Liver (tissue), 9 donors: ENCODE results near the gene CGB5. TPM values are rescaled to one million over a fixed set of nuclear protein-coding genes. Genes with fewer than 3 reads are reported as not detected.
"Not testable (repeated sequence)": the region's sequence is repeated elsewhere in the genome, so short reads cannot be mapped to it uniquely, and the experiment has no call there.

Source experiments
- DNase-seq: peaks from one replicate; pipeline ENCODE4 v3.0.0-alpha.2; 2017; ENCODE audit warnings: low spot score
- H3K27ac ChIP-seq, 2 donors: one replicate each; pipeline ENCODE4 v1.7.0; 2013; ENCODE audit warnings: inconsistent platforms in 2 of 2, low read length in 2 of 2, control low read depth in 1 of 2, low read depth in 1 of 2, mild to moderate bottlenecking in 1 of 2
- H3K27me3 ChIP-seq, 4 donors: one replicate each; pipeline versions ENCODE4 v1.6.1 to v1.7.0; 2013; ENCODE audit warnings: low read length in 3 of 4, inconsistent platforms in 1 of 4, mild to moderate bottlenecking in 1 of 4, moderate library complexity in 1 of 4; ENCODE audit not compliant: control insufficient read depth in 4 of 4, insufficient read depth in 4 of 4
- H3K36me3 ChIP-seq, 4 donors: one replicate each; pipeline versions ENCODE4 v1.6.1 to v1.7.0; 2013; ENCODE audit warnings: low read length in 3 of 4, mild to moderate bottlenecking in 3 of 4, low read depth in 1 of 4, moderate library complexity in 1 of 4; ENCODE audit not compliant: control insufficient read depth in 4 of 4, insufficient read depth in 3 of 4
- H3K4me1 ChIP-seq, 4 donors: one replicate each; pipeline versions ENCODE4 v1.6.1 to v1.7.0; 2013; ENCODE audit warnings: low read length in 3 of 4, mild to moderate bottlenecking in 3 of 4, moderate library complexity in 1 of 4; ENCODE audit not compliant: control insufficient read depth in 4 of 4, insufficient read depth in 4 of 4
- H3K4me3 ChIP-seq, 3 donors: one replicate each; pipeline versions ENCODE4 v1.6.1 to v1.7.0; 2013; ENCODE audit warnings: low read length in 3 of 3, control low read depth in 1 of 3, low read depth in 1 of 3, mild to moderate bottlenecking in 1 of 3
- H3K9ac ChIP-seq, 2 donors: one replicate each; pipeline ENCODE4 v1.7.0; 2013; ENCODE audit warnings: low read length in 2 of 2, mild to moderate bottlenecking in 2 of 2, moderate library complexity in 2 of 2, control low read depth in 1 of 2, low read depth in 1 of 2
- H3K9me3 ChIP-seq, 4 donors: one replicate each; pipeline versions ENCODE4 v1.6.1 to v1.7.0; 2013; ENCODE audit warnings: low read length in 3 of 4; ENCODE audit not compliant: control insufficient read depth in 4 of 4
- EGR1 ChIP-seq, 2 donors: IDR thresholded peaks; 2 replicates each; pipeline ENCODE4 v1.6.1; 2016 to 2018; ENCODE audit warnings: antibody characterized with exemption in 2 of 2, low read depth in 2 of 2
- FOXA1 ChIP-seq: IDR thresholded peaks from 2 replicates; pipeline ENCODE4 v1.6.1; 2016; ENCODE audit warnings: antibody characterized with exemption
- FOXA2 ChIP-seq: IDR thresholded peaks from 2 replicates; pipeline ENCODE4 v1.6.1; 2016; ENCODE audit warnings: antibody characterized with exemption
- GABPA ChIP-seq, 2 donors: IDR thresholded peaks in 1 of 2; conservative IDR thresholded peaks in 1 of 2; 2 replicates each; pipeline ENCODE4 v1.6.1; 2016; ENCODE audit warnings: antibody characterized with exemption in 2 of 2, mild to moderate bottlenecking in 1 of 2, moderate library complexity in 1 of 2
- HNF4A ChIP-seq, 2 donors: conservative IDR thresholded peaks; 2 replicates each; pipeline ENCODE4 v1.6.1; 2016; ENCODE audit warnings: antibody characterized with exemption in 2 of 2, mild to moderate bottlenecking in 2 of 2
- HNF4G ChIP-seq: IDR thresholded peaks from 2 replicates; pipeline ENCODE4 v1.6.1; 2016; ENCODE audit warnings: antibody characterized with exemption
- JUND ChIP-seq, 2 donors: IDR thresholded peaks; 2 replicates each; pipeline ENCODE4 v1.6.1; 2016; ENCODE audit warnings: antibody characterized with exemption in 2 of 2
- NR2F2 ChIP-seq: IDR thresholded peaks from 2 replicates; pipeline ENCODE4 v1.6.1; 2016; ENCODE audit warnings: antibody characterized with exemption
- RAD21 ChIP-seq, 2 donors: IDR thresholded peaks; 2 replicates each; pipeline ENCODE4 v1.6.1; 2016; ENCODE audit warnings: antibody characterized with exemption in 2 of 2, mild to moderate bottlenecking in 2 of 2
- RXRA ChIP-seq, 2 donors: IDR thresholded peaks; 2 replicates each; pipeline ENCODE4 v1.6.1; 2017 to 2018; ENCODE audit warnings: antibody characterized with exemption in 2 of 2, mild to moderate bottlenecking in 1 of 2
- SP1 ChIP-seq: IDR thresholded peaks from 2 replicates; pipeline ENCODE4 v1.6.1; 2018; ENCODE audit warnings: antibody characterized with exemption, mild to moderate bottlenecking
- TAF1 ChIP-seq: conservative IDR thresholded peaks from 2 replicates; pipeline ENCODE4 v1.6.1; 2016; ENCODE audit warnings: antibody characterized with exemption, mild to moderate bottlenecking
- YY1 ChIP-seq: IDR thresholded peaks from 2 replicates; pipeline ENCODE4 v1.6.1; 2016; ENCODE audit warnings: antibody characterized with exemption, mild to moderate bottlenecking
- WGBS: extraction: QIAGEN DNeasy Blood & Tissue Kit; methylation state at CpG from one replicate; pipeline ENCODE4 v1.1.7; 2013; 5-methylcytosine and 5-hydroxymethylcytosine counted together
- polyA plus RNA-seq, 2 donors: library from polyadenylated mRNA; stranded (reverse) in 1 of 2; unstranded in 1 of 2; fragments of 200-250 nt in 1 of 2; fragments of >200 nt in 1 of 2; fragmentation: Nextera tagmentation in 1 of 2; extraction: Ambion mirVana in 1 of 2; gene quantifications; one replicate each; pipeline versions ENCODE4 v1.2.1 to v1.2.3, GENCODE V29; 2013 to 2015
- total RNA-seq, 2 donors: library from RNA; depleted of rRNA; stranded (reverse); fragments of >200 nt; gene quantifications; one replicate each; pipeline ENCODE4 v1.2.3, GENCODE V29; 2014
- TF ChIP-seq, protein P1 (sequence below): fragments of 150-350 bp; IDR thresholded peaks from 2 replicates; pipeline ENCODE4 v1.5.1; 2017; ENCODE audit warnings: improper control_type of control experiment, low read depth, low read length; ENCODE audit not compliant: missing input control
- TF ChIP-seq, protein P2 (sequence below): IDR thresholded peaks from 2 replicates; pipeline ENCODE4 v1.6.1; 2016; ENCODE audit warnings: antibody characterized with exemption
- TF ChIP-seq, protein P3 (sequence below): IDR thresholded peaks from 2 replicates; pipeline ENCODE4 v1.6.1; 2016; ENCODE audit warnings: antibody characterized with exemption
- TF ChIP-seq, protein P4 (sequence below): IDR thresholded peaks from 2 replicates; pipeline ENCODE4 v1.6.1; 2016; ENCODE audit warnings: antibody characterized with exemption, mild to moderate bottlenecking
- donor health status: healthy.
- donor health status: healthy.
- donor health status: healthy.
- donor health status: healthy.
- donor health status: healthy.

The CGB5 gene
- total and polyA plus RNA-seq, 4 donors = not detected

DNA sequence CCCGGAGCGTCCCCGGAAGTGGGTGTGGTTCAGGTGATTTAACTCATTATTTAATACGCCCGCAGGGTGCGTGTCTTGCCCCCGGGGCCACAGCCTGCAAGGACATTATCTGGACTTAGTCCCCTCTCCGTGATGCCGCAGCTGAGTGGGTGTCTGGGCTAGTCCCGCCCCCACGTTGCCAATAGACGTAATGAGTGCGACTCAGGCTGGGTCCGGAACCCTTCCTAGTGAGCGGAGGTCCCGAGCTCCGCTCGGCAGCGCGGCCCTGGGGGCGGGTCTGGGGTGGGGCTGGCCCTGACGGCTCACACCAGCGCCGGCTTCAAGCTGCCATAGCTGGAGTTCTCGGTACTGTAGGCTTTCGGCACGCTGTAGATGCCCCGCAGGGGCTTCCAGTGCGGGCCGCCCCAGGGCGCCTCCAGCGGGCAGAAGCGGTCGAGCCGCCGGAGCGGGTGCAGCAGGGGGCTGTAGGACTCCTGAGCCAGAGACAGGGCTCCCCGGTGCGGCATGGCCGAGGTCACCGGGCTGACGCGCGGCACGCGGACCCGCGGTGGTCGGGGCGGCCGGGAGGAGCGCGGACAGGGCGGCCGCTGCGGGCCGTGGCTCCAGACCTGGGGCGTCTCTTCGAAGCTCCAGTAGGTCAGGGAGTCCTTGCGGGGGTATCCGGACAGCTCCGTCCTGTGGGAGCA lies 25.8 kb upstream of the CGB5 start:
- WGBS = 2% methylated on average over 62 of the region's 62 CpGs

DNA sequence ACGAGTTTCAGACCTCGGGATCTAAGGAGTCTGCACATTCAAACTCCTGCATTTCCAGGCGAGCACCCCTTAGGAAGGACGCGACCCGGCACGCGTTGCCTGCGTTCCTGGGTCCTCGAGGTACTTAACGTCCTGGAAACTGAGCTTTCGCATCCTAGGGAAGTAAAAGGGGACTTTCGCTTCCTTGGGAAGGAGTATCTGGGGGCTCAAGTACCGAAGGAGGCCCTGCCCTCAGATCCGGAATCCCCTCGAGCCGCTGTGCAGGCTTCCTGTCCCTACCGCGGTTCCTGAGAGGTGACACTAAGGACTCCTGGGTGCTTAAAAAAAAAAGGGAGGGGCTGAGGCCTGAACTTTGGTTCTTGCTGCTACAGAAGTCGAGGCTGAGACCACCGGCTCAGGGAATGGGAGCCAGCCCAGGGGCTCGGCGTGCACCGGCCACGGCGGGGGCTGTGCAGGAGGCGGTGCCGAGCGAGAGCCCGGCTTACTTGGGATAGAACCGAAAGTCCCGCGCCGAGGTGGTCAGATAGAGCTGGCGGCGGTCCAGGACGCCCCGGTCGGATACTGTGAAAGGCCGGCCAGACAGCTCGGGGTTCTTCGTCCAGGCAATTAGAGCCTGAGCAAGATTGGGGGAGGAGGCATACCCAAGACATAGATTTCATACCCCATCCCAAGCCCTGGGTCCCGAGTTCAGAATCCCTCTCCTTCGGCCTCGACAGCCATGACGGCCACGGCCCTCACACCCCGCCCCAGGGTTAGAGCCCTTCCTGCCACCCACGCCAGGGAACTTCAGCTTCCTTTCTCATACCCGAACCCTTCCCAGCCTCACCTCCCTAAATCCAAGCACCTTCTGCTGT lies 25.0 kb upstream of the CGB5 start:
- Histone ChIP-seq H3K36me3 (peaks cover 3 to 18% (median 5%) of the 10 kb centered on the region in 4 donors), H3K4me1 (peaks cover 5 to 22% (median 16%) of the 10 kb centered on the region in 4 donors), H3K4me3 (peak overlapping the region in 2 of 3 donors; percentile 7 to 50)
- 8% methylated on average over 50 of the region's 50 CpGs for WGBS
- H3K9ac ChIP-seq, H3K27ac ChIP-seq, H3K9me3 ChIP-seq, H3K27me3 ChIP-seq, DNase-seq: not testable (repeated sequence)

More for the DNA sequence above, 25.8 kb upstream of the CGB5 start:
- Histone ChIP-seq H3K4me1 (peaks cover 5 to 22% (median 16%) of the 10 kb centered on the region in 4 donors), H3K36me3 (peaks cover 3 to 18% (median 5%) of the 10 kb centered on the region in 4 donors), H3K4me3 (peak overlapping the region in 1 of 3 donors; percentile 50), H3K27ac (no peak overlapping the region), H3K27me3 (no peaks in the 10 kb centered on the region), H3K9ac (no peak overlapping the region), H3K9me3 (no peaks in the 10 kb centered on the region)
- TF ChIP-seq SP1 (no peak), NR2F2 (no peak), RAD21 (IDR thresholded peaks at IDR 0.05) (peak in 1 of 2 donors; percentile 15)
- TF ChIP-seq, protein P1, sequence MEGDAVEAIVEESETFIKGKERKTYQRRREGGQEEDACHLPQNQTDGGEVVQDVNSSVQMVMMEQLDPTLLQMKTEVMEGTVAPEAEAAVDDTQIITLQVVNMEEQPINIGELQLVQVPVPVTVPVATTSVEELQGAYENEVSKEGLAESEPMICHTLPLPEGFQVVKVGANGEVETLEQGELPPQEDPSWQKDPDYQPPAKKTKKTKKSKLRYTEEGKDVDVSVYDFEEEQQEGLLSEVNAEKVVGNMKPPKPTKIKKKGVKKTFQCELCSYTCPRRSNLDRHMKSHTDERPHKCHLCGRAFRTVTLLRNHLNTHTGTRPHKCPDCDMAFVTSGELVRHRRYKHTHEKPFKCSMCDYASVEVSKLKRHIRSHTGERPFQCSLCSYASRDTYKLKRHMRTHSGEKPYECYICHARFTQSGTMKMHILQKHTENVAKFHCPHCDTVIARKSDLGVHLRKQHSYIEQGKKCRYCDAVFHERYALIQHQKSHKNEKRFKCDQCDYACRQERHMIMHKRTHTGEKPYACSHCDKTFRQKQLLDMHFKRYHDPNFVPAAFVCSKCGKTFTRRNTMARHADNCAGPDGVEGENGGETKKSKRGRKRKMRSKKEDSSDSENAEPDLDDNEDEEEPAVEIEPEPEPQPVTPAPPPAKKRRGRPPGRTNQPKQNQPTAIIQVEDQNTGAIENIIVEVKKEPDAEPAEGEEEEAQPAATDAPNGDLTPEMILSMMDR = peak; percentile 23
- DNase-seq = peak; percentile 42

DNA sequence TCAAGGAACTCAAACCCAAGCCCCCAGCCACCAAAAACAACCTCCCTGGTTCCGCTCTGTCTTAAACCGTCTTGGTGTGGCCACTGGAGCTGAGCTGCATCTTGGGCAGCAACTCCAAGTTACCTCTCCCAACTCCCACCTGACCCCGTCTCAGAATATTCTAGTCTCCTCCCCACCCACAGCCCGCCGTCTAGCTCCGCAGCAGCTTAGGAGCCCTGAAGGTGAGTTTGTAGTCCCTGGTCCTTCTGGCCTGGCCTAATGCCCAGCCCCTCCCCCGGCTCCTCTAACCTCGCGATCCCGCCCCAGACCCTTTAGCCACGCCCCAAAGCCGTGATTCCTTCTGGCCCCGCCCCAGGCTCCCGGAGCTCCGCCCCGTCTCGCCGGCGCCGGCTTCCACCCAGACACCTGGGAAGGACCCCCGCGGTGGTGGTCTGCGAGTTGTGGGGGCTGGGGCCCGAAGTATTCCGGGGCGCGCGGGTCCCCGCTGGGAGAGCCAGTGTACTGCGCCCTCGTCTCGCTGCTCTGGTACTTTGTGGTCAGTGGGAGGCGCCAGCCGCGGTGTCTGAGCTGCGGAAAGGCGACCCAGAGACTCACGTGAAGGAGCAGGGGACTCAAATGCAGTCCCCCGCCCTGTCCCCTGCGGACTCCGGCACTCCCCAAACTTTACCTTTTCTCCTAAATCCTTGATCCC lies 24.3 kb upstream of the CGB5 start:
- Histone ChIP-seq H3K36me3 (peaks cover under 1 to 13% (median 4%) of the 10 kb centered on the region in 4 donors), H3K4me3 (peak overlapping the region in 1 of 3 donors; percentile 35), H3K27me3 (no peaks in the 10 kb centered on the region), H3K9me3 (no peaks in the 10 kb centered on the region), H3K27ac (no peak overlapping the region), H3K9ac (no peak overlapping the region), H3K4me1 (peaks cover 5 to 22% (median 16%) of the 10 kb centered on the region in 4 donors)
- DNase-seq = peak; percentile 57
- 19% methylated on average over 41 of the region's 41 CpGs for WGBS
- TF ChIP-seq FOXA2 = no peak
- no peak for TF ChIP-seq EGR1 (IDR thresholded peaks at IDR 0.05; ENCODE audit: low read depth in 2 of 2)
- TF ChIP-seq JUND (IDR thresholded peaks at IDR 0.05) = no peak
- TF ChIP-seq, protein P2, sequence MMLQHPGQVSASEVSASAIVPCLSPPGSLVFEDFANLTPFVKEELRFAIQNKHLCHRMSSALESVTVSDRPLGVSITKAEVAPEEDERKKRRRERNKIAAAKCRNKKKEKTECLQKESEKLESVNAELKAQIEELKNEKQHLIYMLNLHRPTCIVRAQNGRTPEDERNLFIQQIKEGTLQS = no peak
- no peak for TF ChIP-seq HNF4G
- TF ChIP-seq, protein P3, sequence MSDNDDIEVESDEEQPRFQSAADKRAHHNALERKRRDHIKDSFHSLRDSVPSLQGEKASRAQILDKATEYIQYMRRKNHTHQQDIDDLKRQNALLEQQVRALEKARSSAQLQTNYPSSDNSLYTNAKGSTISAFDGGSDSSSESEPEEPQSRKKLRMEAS = no peak
- no peak for TF ChIP-seq RXRA (IDR thresholded peaks at IDR 0.05)
- TF ChIP-seq, protein P4, sequence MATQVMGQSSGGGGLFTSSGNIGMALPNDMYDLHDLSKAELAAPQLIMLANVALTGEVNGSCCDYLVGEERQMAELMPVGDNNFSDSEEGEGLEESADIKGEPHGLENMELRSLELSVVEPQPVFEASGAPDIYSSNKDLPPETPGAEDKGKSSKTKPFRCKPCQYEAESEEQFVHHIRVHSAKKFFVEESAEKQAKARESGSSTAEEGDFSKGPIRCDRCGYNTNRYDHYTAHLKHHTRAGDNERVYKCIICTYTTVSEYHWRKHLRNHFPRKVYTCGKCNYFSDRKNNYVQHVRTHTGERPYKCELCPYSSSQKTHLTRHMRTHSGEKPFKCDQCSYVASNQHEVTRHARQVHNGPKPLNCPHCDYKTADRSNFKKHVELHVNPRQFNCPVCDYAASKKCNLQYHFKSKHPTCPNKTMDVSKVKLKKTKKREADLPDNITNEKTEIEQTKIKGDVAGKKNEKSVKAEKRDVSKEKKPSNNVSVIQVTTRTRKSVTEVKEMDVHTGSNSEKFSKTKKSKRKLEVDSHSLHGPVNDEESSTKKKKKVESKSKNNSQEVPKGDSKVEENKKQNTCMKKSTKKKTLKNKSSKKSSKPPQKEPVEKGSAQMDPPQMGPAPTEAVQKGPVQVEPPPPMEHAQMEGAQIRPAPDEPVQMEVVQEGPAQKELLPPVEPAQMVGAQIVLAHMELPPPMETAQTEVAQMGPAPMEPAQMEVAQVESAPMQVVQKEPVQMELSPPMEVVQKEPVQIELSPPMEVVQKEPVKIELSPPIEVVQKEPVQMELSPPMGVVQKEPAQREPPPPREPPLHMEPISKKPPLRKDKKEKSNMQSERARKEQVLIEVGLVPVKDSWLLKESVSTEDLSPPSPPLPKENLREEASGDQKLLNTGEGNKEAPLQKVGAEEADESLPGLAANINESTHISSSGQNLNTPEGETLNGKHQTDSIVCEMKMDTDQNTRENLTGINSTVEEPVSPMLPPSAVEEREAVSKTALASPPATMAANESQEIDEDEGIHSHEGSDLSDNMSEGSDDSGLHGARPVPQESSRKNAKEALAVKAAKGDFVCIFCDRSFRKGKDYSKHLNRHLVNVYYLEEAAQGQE = no peak
- TF ChIP-seq, protein P1 = no peak
- TF ChIP-seq TAF1 = no peak
- no peak for TF ChIP-seq HNF4A (conservative IDR thresholded peaks at IDR 0.05)
- TF ChIP-seq FOXA1 = no peak
- TF ChIP-seq GABPA (IDR thresholded peaks at IDR 0.05 in 1 of 2, conservative IDR thresholded peaks at IDR 0.05 in 1 of 2) = no peak
- no peak for TF ChIP-seq NR2F2
- no peak for TF ChIP-seq YY1
- TF ChIP-seq SP1 = no peak
